GM12878 (cell line): ENCODE results near the gene WDR64.

ENCODE experiments used
- POLR2AphosphoS5 ChIP-seq: IDR thresholded peaks from 2 replicates; pipeline ENCODE4 v1.6.1; 2011; ENCODE audit warnings: mild to moderate bottlenecking, low read length, inconsistent platforms
- SMC3 ChIP-seq: IDR thresholded peaks from 2 replicates; pipeline ENCODE4 v1.6.1; 2011; ENCODE audit warnings: low read length, improper control_type of control experiment, borderline replicate concordance
- SREBF2 ChIP-seq: IDR thresholded peaks from 2 replicates; pipeline ENCODE4 v1.6.1; 2012; ENCODE audit warnings: mild to moderate bottlenecking, low read length

GRCh38 chr1:241772932-241773500 lies 120.9 kb downstream of the WDR64 start:
- TF ChIP-seq SREBF2: no peak
- no peak for TF ChIP-seq POLR2AphosphoS5
- no peak for TF ChIP-seq SMC3
